Endothelial cell of umbilical vein (primary cell): ENCODE results near the gene PHF2. TPM values are rescaled to one million over a fixed set of nuclear protein-coding genes. Genes with fewer than 3 reads are reported as not detected.

Experiments
- BruUV-seq: library from RNA; stranded (reverse); fragments of 400-500 nt; replicated peaks from 2 replicates; lab custom pipeline; 2021; lab: Mats Ljungman, UMichigan
- CTCF ChIA-PET: fragments of 300-600, 350-600 bp; sonication (Branson Sonifier 250); formaldehyde crosslinking; loops from one replicate; lab custom pipeline; 2021; ENCODE audit warnings: antibody characterized with exemption, inconsistent platforms; lab: Charles Lee
- POLR2A ChIA-PET: fragments of 300-600, 350-600 bp; sonication (Branson Sonifier 250); formaldehyde crosslinking; loops from one replicate; lab custom pipeline; 2021; ENCODE audit warnings: antibody characterized with exemption, inconsistent platforms; lab: Charles Lee
- DNase-seq: peaks from one replicate; pipeline ENCODE4 v3.0.0-alpha.2; 2011; ENCODE audit warnings: low read depth, low spot score
- FAIRE-seq: peaks from 2 replicates; lab custom pipeline; 2011; peaks lifted over from hg19 to GRCh38; lab: Jason Lieb, UNC
- H2AFZ ChIP-seq: 2 replicates; pipeline ENCODE4 v1.6.0; 2012; ENCODE audit warnings: low read depth, low read length, control low read depth, inconsistent platforms
- H3K27ac ChIP-seq: 2 replicates; pipeline ENCODE4 v1.5.1; 2011; ENCODE audit warnings: low read depth, mild to moderate bottlenecking, control low read depth, low read length, moderate library complexity; ENCODE audit not compliant: insufficient read depth
- H3K27me3 ChIP-seq, 2 experiments: 2 replicates each; pipeline versions ENCODE4 v1.6.0 to v1.6.1; 2011; ENCODE audit warnings: low read length in 2 of 2, mixed read lengths in 1 of 2; ENCODE audit not compliant: control insufficient read depth in 2 of 2, insufficient read depth in 2 of 2
- H3K36me3 ChIP-seq, 2 experiments: 2 replicates in 1 of 2; 3 replicates in 1 of 2; pipeline ENCODE4 v1.5.1; 2011; ENCODE audit warnings: low read length in 2 of 2, mild to moderate bottlenecking in 1 of 2, moderate library complexity in 1 of 2; ENCODE audit not compliant: control insufficient read depth in 2 of 2, insufficient read depth in 2 of 2; ENCODE audit errors: extremely low read depth in 1 of 2
- H3K4me1 ChIP-seq: 3 replicates; pipeline ENCODE4 v1.5.1; 2011; ENCODE audit warnings: mild to moderate bottlenecking, low read length; ENCODE audit not compliant: control insufficient read depth, insufficient read depth; ENCODE audit errors: extremely low read depth
- H3K4me2 ChIP-seq: 2 replicates; pipeline ENCODE4 v1.6.1; 2011; ENCODE audit warnings: low read length, control low read depth, mixed read lengths; ENCODE audit not compliant: insufficient read depth
- H3K4me3 ChIP-seq, 3 experiments: fragments of 200-600 bp in 1 of 3; sonication (generic), shearing (Covaris generic) in 1 of 3; replicated peaks in 1 of 3; 2 replicates each; pipeline ENCODE4 v1.5.1; 2011 to 2016; ENCODE audit warnings: control low read depth in 3 of 3, low read length in 3 of 3, mild to moderate bottlenecking in 2 of 3, inconsistent platforms in 1 of 3, low read depth in 1 of 3, moderate library complexity in 1 of 3; ENCODE audit not compliant: insufficient read depth in 1 of 3
- H3K79me2 ChIP-seq: 2 replicates; pipeline ENCODE4 v1.6.0; 2012; ENCODE audit warnings: low read length, inconsistent platforms; ENCODE audit not compliant: control insufficient read depth, insufficient read depth
- H3K9ac ChIP-seq: replicated peaks from 2 replicates; pipeline ENCODE3; 2011; ENCODE audit warnings: low read length, control low read depth; ENCODE audit not compliant: insufficient read depth; ENCODE audit errors: extremely low read depth
- H3K9me1 ChIP-seq: replicated peaks from 3 replicates; pipeline ENCODE4 v1.6.0; 2011; ENCODE audit warnings: mild to moderate bottlenecking, low read length; ENCODE audit not compliant: control insufficient read depth, insufficient read depth; ENCODE audit errors: extremely low read depth
- H3K9me3 ChIP-seq: replicated peaks from 2 replicates; pipeline ENCODE4 v1.5.1; 2012; ENCODE audit warnings: low read length, inconsistent platforms; ENCODE audit not compliant: control insufficient read depth, insufficient read depth
- H4K20me1 ChIP-seq: replicated peaks from 2 replicates; pipeline ENCODE3; 2011; ENCODE audit warnings: mild to moderate bottlenecking, low read length; ENCODE audit not compliant: control insufficient read depth, insufficient read depth; ENCODE audit errors: extremely low read depth
- CTCF ChIP-seq, 2 donors: IDR thresholded peaks; 1 replicate in 1 of 2; 2 replicates in 1 of 2; pipeline ENCODE4 v1.5.1; 2011; ENCODE audit warnings: low read length in 2 of 2, mild to moderate bottlenecking in 2 of 2, moderate library complexity in 2 of 2, control low read depth in 1 of 2, inconsistent platforms in 1 of 2, low read depth in 1 of 2; ENCODE audit not compliant: insufficient read depth in 1 of 2; ENCODE audit errors: extremely low read depth in 1 of 2
- EZH2 ChIP-seq: IDR thresholded peaks from 2 replicates; pipeline ENCODE4 v1.6.1; 2012; ENCODE audit warnings: borderline replicate concordance, low read depth, mild to moderate bottlenecking, moderate library complexity, low read length, inconsistent platforms; ENCODE audit not compliant: severe bottlenecking
- FOS ChIP-seq: IDR thresholded peaks from 2 replicates; pipeline ENCODE4 v1.6.1; 2011; ENCODE audit warnings: mild to moderate bottlenecking, low read length, moderate library complexity, borderline replicate concordance; ENCODE audit not compliant: insufficient read depth
- GATA2 ChIP-seq: IDR thresholded peaks from 2 replicates; pipeline ENCODE4 v1.7.0; 2011; ENCODE audit warnings: low read depth, mild to moderate bottlenecking, moderate library complexity, mixed read lengths, low read length; ENCODE audit not compliant: insufficient read length, insufficient read depth
- JUN ChIP-seq: IDR thresholded peaks from 2 replicates; pipeline ENCODE4 v1.6.1; 2011; ENCODE audit warnings: borderline replicate concordance, low read depth; ENCODE audit not compliant: insufficient read length, insufficient read depth
- MAX ChIP-seq: IDR thresholded peaks from 2 replicates; pipeline ENCODE4 v1.6.1; 2011; ENCODE audit not compliant: insufficient read depth, insufficient read length
- MYC ChIP-seq: IDR thresholded peaks from one replicate; pipeline ENCODE4 v1.6.1; 2011; ENCODE audit warnings: mild to moderate bottlenecking, low read depth, low read length
- POLR2A ChIP-seq: IDR thresholded peaks from 2 replicates; pipeline ENCODE4 v1.6.1; 2012; ENCODE audit warnings: low read depth, mild to moderate bottlenecking, control low read depth, low read length
- POLR2AphosphoS5 ChIP-seq: IDR thresholded peaks from 2 replicates; pipeline ENCODE4 v1.6.1; 2012; ENCODE audit warnings: low read depth, mild to moderate bottlenecking, control low read depth, low read length, moderate library complexity; ENCODE audit not compliant: insufficient read depth
- dilution Hi-C: fragments of 300-500 bp; cut with MboI; formaldehyde crosslinking; loops from one replicate; pipeline ENCODE4 v1.15.0; 2019; ENCODE audit warnings: low sequenced_read_pairs; ENCODE audit not compliant: extremely low pct_ligation_motif_present
- intact Hi-C: fragments of 100-400 bp; cut with micrococcal nuclease; formaldehyde crosslinking; loops from one replicate; pipeline ENCODE4 v1.10.0; 2022
- polyA plus RNA-seq, 4 experiments: library from polyadenylated mRNA; depleted of rRNA in 3 of 4; stranded (reverse) in 3 of 4; unstranded in 1 of 4; fragments of >200 nt; gene quantifications; 2 replicates each; pipeline versions ENCODE4 v1.2.1 to v1.2.3, GENCODE V29; 2011 to 2012; ENCODE audit warnings: missing spikeins in 1 of 4
- total RNA-seq: library from RNA; stranded (reverse); gene quantifications from 2 replicates; pipeline ENCODE4 v1.2.3, GENCODE V29; 2021

PHF2 gene
- total and polyA plus RNA-seq, 2 donors (not counting 3 experiments of a cell fraction or from before 2014, with no cell fraction given), result 9.8 to 22.5 TPM

GRCh38 chr9:93594041-93594756 is 17.8 kb downstream of the PHF2 start:
- DNase-seq, result no peak
- no peak for FAIRE-seq
- Histone ChIP-seq H4K20me1 (no peaks in the 10 kb centered on the region), H3K36me3 (no peaks in the 10 kb centered on the region), H3K4me1 (no peaks in the 10 kb centered on the region), H2AFZ (no peak overlapping the region), H3K4me3 (no peak overlapping the region), H3K9me1 (no peaks in the 10 kb centered on the region), H3K27ac (no peak overlapping the region), H3K9ac (no peak overlapping the region), H3K27me3 (no peaks in the 10 kb centered on the region), H3K9me3 (no peaks in the 10 kb centered on the region), H3K4me2 (no peak overlapping the region), H3K79me2 (peaks cover 5% of the 10 kb centered on the region)
- TF ChIP-seq POLR2A (no peak), MYC (no peak), CTCF (IDR thresholded peaks at IDR 0.05; ENCODE audit: extremely low read depth in 1 of 2, insufficient read depth in 1 of 2, low read depth in 1 of 2, low read length in 2 of 2) (no peak), JUN (no peak), FOS (no peak), POLR2AphosphoS5 (no peak), EZH2 (no peak), GATA2 (no peak), MAX (no peak)
- ChIA-PET POLR2A (no interaction called here), CTCF (interaction anchor here (0.6 to 1.3 kb wide), 2 partner anchors 28 to 215 kb away, joined by 3 to 5 read pairs; no protein-coding TSS in a partner anchor)
- no TSS peak for BruUV-seq
- intact Hi-C loops, result no loop called here
- dilution Hi-C loops, result no loop called here
